Naive thymus-derived CD4-positive, alpha-beta T cell (primary cell): Measurements from ENCODE around the gene NT5C1A. TPM values are rescaled to one million over a fixed set of nuclear protein-coding genes. Genes with fewer than 3 reads are reported as not detected.

Experiments used
- ATAC-seq: fragments of 150-1000 bp; cut with Tn5 transposase; 2 replicates; pipeline ENCODE4 v1.10.0; 2021; ENCODE audit warnings: mild to moderate bottlenecking, moderate library complexity
- CTCF ChIA-PET: fragments of 350-600 bp; sonication (Branson Sonifier 250); formaldehyde crosslinking; loops from one replicate; lab custom pipeline; 2021; ENCODE audit warnings: antibody characterized with exemption; lab: Charles Lee
- POLR2A ChIA-PET: fragments of 350-600 bp; sonication (Branson Sonifier 250); formaldehyde crosslinking; loops from one replicate; lab custom pipeline; 2021; ENCODE audit warnings: antibody characterized with exemption, inconsistent platforms; lab: Charles Lee
- DNase-seq, 9 donors: peaks; one replicate each; pipeline versions ENCODE4 v3.0.0 to v3.0.0-alpha.2; 2020 to 2022; ENCODE audit warnings: mixed read lengths in 1 of 9
- H3K27ac ChIP-seq: one replicate; pipeline ENCODE4 v1.7.0; 2013; ENCODE audit warnings: mild to moderate bottlenecking, low read depth, low read length, moderate library complexity
- H3K27me3 ChIP-seq, 2 donors: one replicate each; pipeline ENCODE4 v1.7.0; 2013; ENCODE audit warnings: low read length in 2 of 2, mild to moderate bottlenecking in 2 of 2, moderate library complexity in 2 of 2; ENCODE audit not compliant: control insufficient read depth in 2 of 2, insufficient read depth in 2 of 2
- H3K36me3 ChIP-seq, 3 experiments: 1 replicate in 2 of 3; 2 replicates in 1 of 3; pipeline ENCODE4 v1.7.0; 2013; ENCODE audit warnings: low read length in 3 of 3, mild to moderate bottlenecking in 3 of 3, moderate library complexity in 1 of 3; ENCODE audit not compliant: insufficient read depth in 3 of 3, control insufficient read depth in 2 of 3
- H3K4me1 ChIP-seq, 2 donors: one replicate each; pipeline ENCODE4 v1.7.0; 2013; ENCODE audit warnings: low read length in 2 of 2, mild to moderate bottlenecking in 2 of 2, moderate library complexity in 1 of 2; ENCODE audit not compliant: control insufficient read depth in 2 of 2, insufficient read depth in 2 of 2
- H3K4me3 ChIP-seq: 2 replicates; pipeline ENCODE4 v1.7.0; 2013; ENCODE audit warnings: mild to moderate bottlenecking, low read length
- H3K9me3 ChIP-seq, 3 experiments: 1 replicate in 2 of 3; 2 replicates in 1 of 3; pipeline ENCODE4 v1.7.0; 2013; ENCODE audit warnings: low read length in 3 of 3; ENCODE audit not compliant: control insufficient read depth in 2 of 3
- H3K27ac Mint-ChIP-seq, 9 donors: one replicate each; pipeline ENCODE4 v1.8.0; 2020 to 2022; ENCODE audit warnings: mixed read lengths in 9 of 9, mild to moderate bottlenecking in 8 of 9, moderate library complexity in 5 of 9, inconsistent platforms in 2 of 9
- H3K27me3 Mint-ChIP-seq, 5 donors: one replicate each; pipeline ENCODE4 v1.8.0; 2021 to 2022; ENCODE audit warnings: mixed read lengths in 5 of 5, mild to moderate bottlenecking in 1 of 5
- H3K36me3 Mint-ChIP-seq, 5 donors: one replicate each; pipeline ENCODE4 v1.8.0; 2020 to 2022; ENCODE audit warnings: mixed read lengths in 5 of 5, mild to moderate bottlenecking in 3 of 5, inconsistent platforms in 1 of 5
- H3K4me1 Mint-ChIP-seq, 7 donors: one replicate each; pipeline ENCODE4 v1.8.0; 2020 to 2022; ENCODE audit warnings: mixed read lengths in 7 of 7, mild to moderate bottlenecking in 3 of 7, inconsistent platforms in 1 of 7
- H3K4me3 Mint-ChIP-seq, 10 donors: one replicate each; pipeline ENCODE4 v1.8.0; 2020 to 2022; ENCODE audit warnings: mild to moderate bottlenecking in 10 of 10, mixed read lengths in 10 of 10, moderate library complexity in 6 of 10, inconsistent platforms in 2 of 10
- H3K9me3 Mint-ChIP-seq, 11 donors: one replicate each; pipeline ENCODE4 v1.8.0; 2020 to 2022; ENCODE audit warnings: mixed read lengths in 11 of 11, mild to moderate bottlenecking in 4 of 11, inconsistent platforms in 1 of 11, moderate library complexity in 1 of 11
- intact Hi-C, 2 donors: fragments of 100-400 bp; cut with micrococcal nuclease; formaldehyde crosslinking; loops; one replicate each; pipeline ENCODE4 v1.15.1; 2023
- polyA plus RNA-seq, 2 donors: library from polyadenylated mRNA; unstranded; fragments of 300-500 nt; fragmentation: Illumina TruSeq; gene quantifications; one replicate each; pipeline ENCODE4 v1.2.3, GENCODE V29; 2021
- total RNA-seq, 6 experiments: library from RNA in 5 of 6; stranded (reverse) in 5 of 6; gene quantifications; 1 replicate in 5 of 6; 2 replicates in 1 of 6; pipeline ENCODE4 v1.2.3 and lab custom pipeline; 2021 to 2026

NT5C1A gene
- total and polyA plus RNA-seq, 7 experiments from 2014 or later: 0.37 to 0.92 (median 0.65) TPM; not detected in 4

DNA sequence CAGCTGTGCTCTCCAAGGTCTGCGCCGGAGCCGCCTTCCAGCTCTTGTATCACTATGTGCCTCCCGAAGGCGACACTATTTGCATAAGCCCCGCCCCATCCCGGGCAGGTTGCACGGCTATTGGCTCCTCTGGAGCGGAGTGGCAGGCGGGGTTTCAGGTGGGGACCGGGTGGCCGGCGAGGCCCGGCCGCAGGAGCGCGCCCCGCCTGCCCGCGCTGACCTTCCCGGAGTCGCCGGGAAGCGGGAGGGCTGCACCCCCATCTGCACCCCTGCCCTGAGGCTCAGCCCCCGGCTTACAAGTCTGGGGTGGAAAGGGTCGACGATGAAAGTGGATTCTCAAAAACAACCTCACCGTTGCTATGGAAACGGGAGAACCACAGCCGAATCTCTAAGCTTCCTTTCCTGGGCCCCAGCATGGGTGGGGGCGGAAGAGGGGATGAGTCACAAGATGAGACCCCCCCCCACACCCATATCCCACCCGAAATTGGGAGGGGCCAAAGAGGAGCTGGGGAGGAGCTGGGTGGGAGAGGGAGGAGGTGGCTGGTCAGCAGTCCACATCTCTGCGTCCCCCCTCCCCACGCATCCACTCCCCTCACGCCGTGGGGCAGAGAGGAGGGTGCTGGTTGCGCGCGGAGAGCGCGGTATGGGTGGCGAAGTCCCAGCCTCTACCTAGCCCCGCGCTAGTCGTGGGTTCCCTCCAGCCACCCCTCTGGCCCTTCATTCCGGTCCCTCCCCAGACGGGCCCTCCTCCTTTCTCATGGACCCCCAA, 19.7 kb upstream of the NT5C1A start, which contains the start of gene HPCAL4:
HPCAL4 (minus strand) TSS at position 51 of the 769 bp plus-strand sequence. CDS start 6,830 bp downstream, outside the sequence.
- no peaks in the 10 kb centered on the region for H3K36me3 Mint-ChIP-seq
- H3K27me3 Mint-ChIP-seq: peaks cover 0 to 64% (median 13%) of the 10 kb centered on the region in 5 donors
- Histone ChIP-seq H3K27ac (peak within 1 kb of the TSS; percentile 69), H3K9me3 (no peaks in the 10 kb centered on the region), H3K27me3 (no peaks in the 10 kb centered on the region), H3K4me3 (peak within 1 kb of the TSS; percentile 89), H3K4me1 (peaks cover 21 to 36% of the 10 kb centered on the region in 2 donors), H3K36me3 (no peaks in the 10 kb centered on the region)
- CTCF ChIA-PET: interaction anchor here (0.5 to 2.5 kb wide), 5 partner anchors 12 to 1233 kb away, joined by 3 to 19 read pairs (median 4); partner anchors contain the start of gene NT5C1A
- no peaks in the 10 kb centered on the region for H3K9me3 Mint-ChIP-seq
- peak; percentile 79 to 93 (median 88) for DNase-seq
- H3K4me1 Mint-ChIP-seq: peaks cover 22 to 48% (median 28%) of the 10 kb centered on the region in 7 donors
- intact Hi-C loops: loop anchor here (1.0 to 5.0 kb wide), 10 partner anchors 7 to 841 kb away; partner anchors contain the start of genes PPIE (in 2 of the 2), CAP1 (in 1 of the 2), MYCBP (in 1 of the 2) and MYCL (in 1 of the 2)
- H3K27ac Mint-ChIP-seq: peak within 1 kb of the TSS; percentile 60 to 93 (median 84)
- peak within 1 kb of the TSS; percentile 71 to 90 (median 86) for H3K4me3 Mint-ChIP-seq
- POLR2A ChIA-PET: interaction anchor here (0.6 to 6.2 kb wide), 10 partner anchors 9 to 474 kb away, joined by 3 to 76 read pairs (median 3); partner anchors contain the start of genes NT5C1A and PPIE
- peak; percentile 93 for ATAC-seq

- H3K4me3 Mint-ChIP-seq: peak overlapping the region; percentile 69 to 90 (median 86)
- peaks cover 0 to 4% (median 0%) of the 10 kb centered on the region in 5 donors for H3K36me3 Mint-ChIP-seq
- POLR2A ChIA-PET: interaction anchor here (0.6 to 6.2 kb wide), 7 partner anchors 9 to 48 kb away, joined by 3 to 76 read pairs (median 11); partner anchors contain the start of genes NT5C1A and PPIE
- no peaks in the 10 kb centered on the region for H3K9me3 ChIP-seq
- no peaks in the 10 kb centered on the region for H3K27me3 ChIP-seq
- DNase-seq: peak in 2 of 9 donors; percentile 11 to 18
- H3K9me3 Mint-ChIP-seq: no peaks in the 10 kb centered on the region
- intact Hi-C loops: loop anchor here (1.0 to 5.0 kb wide), 9 partner anchors 10 to 841 kb away; partner anchors contain the start of genes PPIE (in 2 of the 2), CAP1 (in 1 of the 2), MYCBP (in 1 of the 2) and MYCL (in 1 of the 2)
- H3K36me3 ChIP-seq: no peaks in the 10 kb centered on the region
- ATAC-seq: no peak
- peaks cover 0 to 65% (median 13%) of the 10 kb centered on the region in 5 donors for H3K27me3 Mint-ChIP-seq
- H3K4me1 Mint-ChIP-seq: peaks cover 22 to 48% (median 28%) of the 10 kb centered on the region in 7 donors
- peak overlapping the region; percentile 69 for H3K27ac ChIP-seq
- H3K27ac Mint-ChIP-seq: peak overlapping the region; percentile 47 to 92 (median 84)
- CTCF ChIA-PET: interaction anchor here (0.5 to 2.5 kb wide), 5 partner anchors 18 to 1697 kb away, joined by 3 to 19 read pairs (median 4); partner anchors contain the start of gene NT5C1A
- peak overlapping the region; percentile 89 for H3K4me3 ChIP-seq
- peaks cover 21 to 36% of the 10 kb centered on the region in 2 donors for H3K4me1 ChIP-seq
These were observed 19.0 kb upstream of the NT5C1A start for GRCh38 chr1:39690794-39691382.

DNA sequence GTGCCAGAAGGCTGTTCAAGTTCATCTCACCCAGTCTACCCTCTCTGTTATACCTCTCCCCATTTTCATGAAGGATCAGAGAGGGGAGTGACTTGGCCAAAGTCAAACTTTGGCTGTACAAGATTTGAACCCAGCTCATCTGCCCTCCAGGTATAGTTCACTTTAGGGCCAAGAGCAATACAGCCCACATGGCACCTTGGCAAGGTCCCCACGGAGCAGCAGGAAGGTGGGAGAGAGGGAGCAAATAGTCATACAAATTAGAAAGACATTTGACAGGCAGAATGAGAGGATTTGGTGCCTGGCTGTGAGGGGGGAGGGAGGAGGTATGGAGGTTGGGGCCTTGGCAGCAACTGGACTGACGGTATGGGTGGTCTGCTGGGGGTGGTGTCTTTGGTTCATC, 18.3 kb upstream of the NT5C1A start:
- H3K27ac ChIP-seq: no peak overlapping the region
- peaks cover 0 to 58% (median 13%) of the 10 kb centered on the region in 5 donors for H3K27me3 Mint-ChIP-seq
- peaks cover 21 to 36% of the 10 kb centered on the region in 2 donors for H3K4me1 ChIP-seq
- intact Hi-C loops: loop anchor here (5.0 kb wide), 3 partner anchors 212 to 842 kb away; partner anchors contain the start of genes MYCBP (in 1 of the 2), MYCL (in 1 of the 2) and ZNF684 (in 1 of the 2)
- no peak overlapping the region for H3K4me3 ChIP-seq
- DNase-seq (no peak), ATAC-seq (no peak)
- H3K27me3 ChIP-seq: no peaks in the 10 kb centered on the region
- H3K36me3 Mint-ChIP-seq: peaks cover 0 to 4% (median 0%) of the 10 kb centered on the region in 5 donors
- peak overlapping the region; percentile 58 to 92 (median 84) for H3K27ac Mint-ChIP-seq
- H3K9me3 Mint-ChIP-seq: no peaks in the 10 kb centered on the region
- peaks cover 22 to 47% (median 26%) of the 10 kb centered on the region in 7 donors for H3K4me1 Mint-ChIP-seq
- H3K4me3 Mint-ChIP-seq: peak overlapping the region; percentile 70 to 90 (median 86)
- POLR2A ChIA-PET: interaction anchor here (0.9 to 6.2 kb wide), 6 partner anchors 9 to 115 kb away, joined by 3 to 76 read pairs (median 8); partner anchors contain the start of genes NT5C1A and PPIE
- no peaks in the 10 kb centered on the region for H3K36me3 ChIP-seq
- H3K9me3 ChIP-seq: no peaks in the 10 kb centered on the region
- CTCF ChIA-PET: interaction anchor here (0.6 to 1.3 kb wide), 3 partner anchors 32 to 1696 kb away, joined by 4 to 7 read pairs (median 4); no protein-coding TSS in a partner anchor

GRCh38 chr1:39689635-39690034, 17.7 kb upstream of the NT5C1A start:
- CTCF ChIA-PET: interaction anchor here (0.6 to 1.3 kb wide), 3 partner anchors 9 to 246 kb away, joined by 3 to 7 read pairs (median 4); no protein-coding TSS in a partner anchor
- POLR2A ChIA-PET: interaction anchor here (0.9 to 6.2 kb wide), 3 partner anchors 8 to 114 kb away, joined by 3 to 76 read pairs (median 4); no protein-coding TSS in a partner anchor
- no peaks in the 10 kb centered on the region for H3K27me3 ChIP-seq
- Mint-ChIP-seq H3K4me1 (peaks cover 24 to 49% (median 30%) of the 10 kb centered on the region in 7 donors), H3K36me3 (peaks cover 0 to 5% (median 3%) of the 10 kb centered on the region in 5 donors), H3K27me3 (peaks cover 0 to 62% (median 19%) of the 10 kb centered on the region in 5 donors), H3K4me3 (peak overlapping the region in 9 of 10 donors; percentile 70 to 90 (median 86)), H3K27ac (peak overlapping the region in 6 of 9 donors; percentile 59 to 89 (median 84)), H3K9me3 (peaks cover 0 to 2% (median 0%) of the 10 kb centered on the region in 11 donors)
- H3K4me1 ChIP-seq: peaks cover 21 to 40% of the 10 kb centered on the region in 2 donors
- DNase-seq: no peak
- H3K27ac ChIP-seq: no peak overlapping the region
- H3K9me3 ChIP-seq: no peaks in the 10 kb centered on the region
- no peak overlapping the region for H3K4me3 ChIP-seq
- H3K36me3 ChIP-seq: no peaks in the 10 kb centered on the region
- ATAC-seq: no peak
- intact Hi-C loops: loop anchor here (5.0 kb wide), 3 partner anchors 213 to 843 kb away; partner anchors contain the start of genes MYCBP (in 1 of the 2), MYCL (in 1 of the 2) and ZNF684 (in 1 of the 2)

DNA sequence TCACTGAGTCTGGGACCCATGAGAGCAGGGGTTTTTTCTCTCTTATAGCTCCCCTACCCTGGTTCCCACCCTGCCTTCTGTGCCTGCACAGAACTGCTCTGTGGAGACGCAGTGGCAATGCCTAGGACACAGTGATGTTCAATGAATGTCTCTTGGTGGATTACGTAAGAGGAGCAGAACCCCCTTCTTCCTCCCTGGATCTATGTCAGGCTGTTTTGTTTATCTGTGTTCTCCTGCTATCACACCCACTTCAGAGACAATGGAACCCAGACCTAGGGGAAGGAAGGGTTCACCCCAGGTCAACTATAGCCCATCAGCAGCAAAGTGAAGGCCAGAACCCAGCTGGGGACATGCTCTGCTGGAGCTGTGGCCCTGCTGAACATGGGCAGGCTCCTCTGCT, 17.3 kb upstream of the NT5C1A start:
- H3K4me1 ChIP-seq: peaks cover 21 to 44% of the 10 kb centered on the region in 2 donors
- H3K4me3 ChIP-seq: no peak overlapping the region
- H3K27me3 Mint-ChIP-seq: peaks cover 0 to 60% (median 21%) of the 10 kb centered on the region in 5 donors
- no peaks in the 10 kb centered on the region for H3K36me3 ChIP-seq
- H3K9me3 ChIP-seq: no peaks in the 10 kb centered on the region
- H3K27ac Mint-ChIP-seq: peak overlapping the region in 2 of 9 donors; percentile 34 to 86
- H3K27me3 ChIP-seq: no peaks in the 10 kb centered on the region
- peaks cover 0 to 2% (median 0%) of the 10 kb centered on the region in 11 donors for H3K9me3 Mint-ChIP-seq
- intact Hi-C loops: no loop called here
- H3K27ac ChIP-seq: no peak overlapping the region
- CTCF ChIA-PET: interaction anchor here (0.7 to 1.3 kb wide), 2 partner anchors 9 to 31 kb away, joined by 3 to 7 read pairs; no protein-coding TSS in a partner anchor
- H3K36me3 Mint-ChIP-seq: peaks cover 0 to 5% (median 3%) of the 10 kb centered on the region in 5 donors
- POLR2A ChIA-PET: interaction anchor here (0.9 to 6.2 kb wide), 3 partner anchors 8 to 114 kb away, joined by 3 to 76 read pairs (median 4); no protein-coding TSS in a partner anchor
- DNase-seq (no peak), ATAC-seq (no peak)
- peaks cover 25 to 48% (median 32%) of the 10 kb centered on the region in 7 donors for H3K4me1 Mint-ChIP-seq
- H3K4me3 Mint-ChIP-seq: peak overlapping the region in 3 of 10 donors; percentile 53 to 88 (median 74)
